ENCODE data around the gene POLD1. TPM values are rescaled to one million over a fixed set of nuclear protein-coding genes. Genes with fewer than 3 reads are reported as not detected.
"Not testable (repeated sequence)": the region's sequence is repeated elsewhere in the genome, so short reads cannot be mapped to it uniquely, and the experiment has no call there.

Gene POLD1
- total RNA-seq = 100 to 1,000 TPM in 1 of 2 donors, 10 to 100 TPM in 1; 80.0 to 246 TPM

- peak; percentile 99 for DNase-seq (ENCODE audit: low spot score)
- peak; percentile 94 to 95 for ATAC-seq
- H3K4me3 Mint-ChIP-seq = peak within 1 kb of the TSS; percentile 90
- no peaks in the 10 kb centered on the region for H3K9me3 Mint-ChIP-seq
- peaks cover 17% of the 10 kb centered on the region for H3K36me3 Mint-ChIP-seq
- no peaks in the 10 kb centered on the region for H3K27me3 Mint-ChIP-seq
- peak within 1 kb of the TSS; percentile 76 to 87 for H3K27ac Mint-ChIP-seq
- peaks cover 35 to 39% of the 10 kb centered on the region in 2 donors for H3K4me1 Mint-ChIP-seq (ENCODE audit: low read depth in 2 of 2)
Measured at GRCh38 chr19:50383852-50384684, at the start of gene POLD1. TSS of gene POLD1 (plus strand) at chr19:50384347. CDS start at chr19:50398852, 14,505 bp downstream.

GRCh38 chr19:50334741-50335421 is 49.3 kb upstream of the POLD1 start:
- ATAC-seq (no peak), DNase-seq (ENCODE audit: low spot score) (peak; percentile 63)
- peaks cover 3% of the 10 kb centered on the region for H3K9me3 Mint-ChIP-seq
- H3K27me3 Mint-ChIP-seq = peaks cover 18 to 33% of the 10 kb centered on the region in 2 donors
- peak overlapping the region; percentile 30 for H3K4me3 Mint-ChIP-seq
- peaks cover 36 to 39% of the 10 kb centered on the region in 2 donors for H3K4me1 Mint-ChIP-seq (ENCODE audit: low read depth in 2 of 2)
- H3K27ac Mint-ChIP-seq = no peak overlapping the region
- H3K36me3 Mint-ChIP-seq = peaks cover 6% of the 10 kb centered on the region

DNA sequence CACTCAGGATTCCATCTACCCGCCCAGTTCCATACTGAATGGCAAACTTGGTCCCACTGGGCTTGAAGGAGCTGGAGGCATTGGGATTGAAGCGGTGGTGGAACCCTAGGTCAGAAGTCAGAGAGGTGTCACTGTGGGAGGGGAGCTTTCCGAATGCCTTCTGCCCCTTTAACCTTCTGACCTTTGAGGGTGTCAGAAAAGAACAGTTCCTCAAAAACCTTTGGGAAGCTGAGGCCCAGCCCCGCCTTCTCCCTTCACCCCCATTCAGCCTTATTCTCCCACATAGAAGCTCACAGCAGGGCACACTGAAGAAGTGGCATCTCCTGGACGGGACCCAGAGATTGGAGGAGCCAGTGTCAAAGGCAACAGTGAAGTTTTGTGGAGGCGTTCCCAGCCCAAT is 47.1 kb upstream of the POLD1 start:
- not testable (repeated sequence) for H3K27ac Mint-ChIP-seq, H3K36me3 Mint-ChIP-seq, H3K9me3 Mint-ChIP-seq, ATAC-seq, H3K4me3 Mint-ChIP-seq
- Mint-ChIP-seq H3K27me3 (peaks cover 0 to 20% of the 10 kb centered on the region in 2 donors), H3K4me1 (ENCODE audit: low read depth in 2 of 2) (peaks cover 18 to 23% of the 10 kb centered on the region in 2 donors)
- peak; percentile 20 for DNase-seq (ENCODE audit: low spot score)

- no peaks in the 10 kb centered on the region for H3K36me3 Mint-ChIP-seq
- DNase-seq (ENCODE audit: low spot score) = no peak
- ATAC-seq = no peak
- peaks cover 4 to 6% of the 10 kb centered on the region in 2 donors for H3K4me1 Mint-ChIP-seq (ENCODE audit: low read depth in 2 of 2)
- H3K27ac Mint-ChIP-seq = no peak overlapping the region
- peaks cover 0 to 9% of the 10 kb centered on the region in 2 donors for H3K27me3 Mint-ChIP-seq
- peaks cover 4% of the 10 kb centered on the region for H3K9me3 Mint-ChIP-seq
- no peak overlapping the region for H3K4me3 Mint-ChIP-seq
Measured at GRCh38 chr19:50340331-50340730, 43.8 kb upstream of the POLD1 start.

DNA sequence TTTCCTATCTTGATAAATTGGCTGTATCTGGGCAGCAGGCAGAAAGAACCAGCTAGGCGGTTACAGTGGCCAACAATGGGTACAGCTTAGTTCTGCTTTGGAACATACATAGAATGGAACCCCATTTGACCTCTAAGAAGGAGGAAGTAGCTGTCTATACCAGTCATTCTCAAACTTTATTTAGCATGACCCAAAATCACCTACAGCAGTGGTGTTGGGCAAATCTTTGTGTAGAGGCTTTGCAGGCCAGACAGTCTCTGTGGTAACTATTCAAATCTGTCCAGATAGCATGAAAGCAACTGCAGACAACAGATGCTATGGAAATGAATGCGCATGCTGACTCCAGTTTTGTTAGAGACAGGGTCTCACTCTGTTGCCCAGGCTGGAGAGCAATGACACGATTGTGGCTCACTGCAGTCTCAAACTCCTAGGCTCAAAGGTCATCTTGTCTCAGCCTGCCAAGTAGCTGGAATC is 43.0 kb upstream of the POLD1 start:
- no peak for DNase-seq (ENCODE audit: low spot score)
- peak; percentile 32 to 69 for ATAC-seq
- Mint-ChIP-seq H3K9me3 (peaks cover 4% of the 10 kb centered on the region), H3K27ac (no peak overlapping the region), H3K36me3 (no peaks in the 10 kb centered on the region), H3K4me1 (ENCODE audit: low read depth in 2 of 2) (no peaks in the 10 kb centered on the region), H3K4me3 (no peak overlapping the region), H3K27me3 (peaks cover 0 to 3% of the 10 kb centered on the region in 2 donors)

GRCh38 chr19:50344661-50345318 is 39.4 kb upstream of the POLD1 start:
- Mint-ChIP-seq H3K4me3 (no peak overlapping the region), H3K36me3 (no peaks in the 10 kb centered on the region), H3K4me1 (ENCODE audit: low read depth in 2 of 2) (peaks cover 3 to 10% of the 10 kb centered on the region in 2 donors), H3K27me3 (peaks cover 0 to 6% of the 10 kb centered on the region in 2 donors), H3K27ac (no peak overlapping the region), H3K9me3 (peaks cover 4% of the 10 kb centered on the region)
- DNase-seq (ENCODE audit: low spot score) = no peak
- no peak for ATAC-seq

DNA sequence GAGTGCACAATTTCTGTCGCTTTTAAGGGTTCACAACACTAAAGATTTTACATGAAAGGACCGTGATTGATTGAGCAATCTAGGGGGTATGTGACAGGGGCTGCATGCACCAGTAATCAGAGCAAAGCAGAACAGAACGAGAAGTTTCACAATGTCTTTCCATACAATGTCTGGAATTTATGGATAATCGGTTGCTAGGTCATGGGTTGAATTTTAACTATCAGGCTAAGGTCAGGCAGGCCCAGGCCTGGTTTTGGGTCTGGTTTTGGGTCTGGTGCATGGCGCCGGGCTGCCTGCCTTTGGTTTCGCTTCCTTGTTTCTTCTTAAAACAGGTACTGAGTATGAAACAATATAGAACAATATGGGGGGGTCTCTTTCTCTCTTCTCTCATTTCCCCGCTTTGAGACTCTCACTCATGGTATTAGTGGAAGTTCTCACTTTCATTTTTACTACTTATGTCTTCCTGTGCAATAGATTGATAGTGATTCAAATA is 37.0 kb upstream of the POLD1 start:
- Mint-ChIP-seq H3K27ac (peak overlapping the region; percentile 20 to 32), H3K4me3 (peak overlapping the region; percentile 50), H3K4me1 (ENCODE audit: low read depth in 2 of 2) (peaks cover 3 to 10% of the 10 kb centered on the region in 2 donors)
- not testable (repeated sequence) for DNase-seq (ENCODE audit: low spot score); H3K27me3 Mint-ChIP-seq; H3K9me3 Mint-ChIP-seq; H3K36me3 Mint-ChIP-seq
- ATAC-seq = peak in 1 of 2 donors; percentile 49

GRCh38 chr19:50349277-50350057 is 34.7 kb upstream of the POLD1 start:
- no peak overlapping the region for H3K27ac Mint-ChIP-seq
- H3K27me3 Mint-ChIP-seq = peaks cover 0 to 6% of the 10 kb centered on the region in 2 donors
- ATAC-seq = no peak
- peaks cover 3 to 10% of the 10 kb centered on the region in 2 donors for H3K4me1 Mint-ChIP-seq (ENCODE audit: low read depth in 2 of 2)
- H3K9me3 Mint-ChIP-seq = peaks cover 4% of the 10 kb centered on the region
- DNase-seq (ENCODE audit: low spot score) = no peak
- no peak overlapping the region for H3K4me3 Mint-ChIP-seq
- no peaks in the 10 kb centered on the region for H3K36me3 Mint-ChIP-seq

DNA sequence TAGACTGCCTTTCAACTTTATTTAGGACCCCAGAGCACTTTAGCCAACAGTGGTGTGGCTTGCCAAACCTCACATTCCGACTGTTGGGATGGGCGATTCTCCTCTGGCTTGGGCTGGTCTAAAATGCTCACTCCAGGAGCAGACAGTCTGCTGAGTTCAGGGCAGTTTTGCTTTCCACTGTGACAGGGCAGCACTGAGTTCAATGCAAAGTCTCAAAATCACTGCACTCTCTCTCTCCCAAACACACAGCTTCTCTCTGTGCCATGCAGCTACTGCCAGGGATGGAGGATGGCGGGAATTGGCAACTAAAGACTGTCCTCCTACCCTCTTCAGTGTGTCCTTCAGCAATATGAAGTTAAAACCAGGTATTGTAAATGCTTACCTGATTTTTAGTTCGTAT is 31.9 kb upstream of the POLD1 start:
- Mint-ChIP-seq H3K36me3 (no peaks in the 10 kb centered on the region), H3K27ac (no peak overlapping the region), H3K4me1 (ENCODE audit: low read depth in 2 of 2) (peaks cover 6 to 10% of the 10 kb centered on the region in 2 donors), H3K9me3 (no peaks in the 10 kb centered on the region), H3K4me3 (no peak overlapping the region), H3K27me3 (peaks cover 0 to 8% of the 10 kb centered on the region in 2 donors)
- DNase-seq (ENCODE audit: low spot score) = no peak
- ATAC-seq = no peak

- H3K4me3 Mint-ChIP-seq; DNase-seq (ENCODE audit: low spot score); H3K27ac Mint-ChIP-seq; ATAC-seq; H3K36me3 Mint-ChIP-seq; H3K9me3 Mint-ChIP-seq; H3K27me3 Mint-ChIP-seq: not testable (repeated sequence)
- peaks cover 9 to 11% of the 10 kb centered on the region in 2 donors for H3K4me1 Mint-ChIP-seq (ENCODE audit: low read depth in 2 of 2)
Measured at GRCh38 chr19:50353487-50353880, 30.7 kb upstream of the POLD1 start.

- peaks cover 0 to 2% of the 10 kb centered on the region in 2 donors for H3K27me3 Mint-ChIP-seq
- peaks cover 9% of the 10 kb centered on the region for H3K36me3 Mint-ChIP-seq
- H3K9me3 Mint-ChIP-seq = no peaks in the 10 kb centered on the region
- DNase-seq (ENCODE audit: low spot score) (no peak), ATAC-seq (no peak)
- H3K4me1 Mint-ChIP-seq (ENCODE audit: low read depth in 2 of 2) = peaks cover 37 to 40% of the 10 kb centered on the region in 2 donors
- peak overlapping the region; percentile 92 for H3K4me3 Mint-ChIP-seq
- peak overlapping the region; percentile 92 to 94 for H3K27ac Mint-ChIP-seq
Measured at GRCh38 chr19:50356691-50357177, 27.4 kb upstream of the POLD1 start.

DNA sequence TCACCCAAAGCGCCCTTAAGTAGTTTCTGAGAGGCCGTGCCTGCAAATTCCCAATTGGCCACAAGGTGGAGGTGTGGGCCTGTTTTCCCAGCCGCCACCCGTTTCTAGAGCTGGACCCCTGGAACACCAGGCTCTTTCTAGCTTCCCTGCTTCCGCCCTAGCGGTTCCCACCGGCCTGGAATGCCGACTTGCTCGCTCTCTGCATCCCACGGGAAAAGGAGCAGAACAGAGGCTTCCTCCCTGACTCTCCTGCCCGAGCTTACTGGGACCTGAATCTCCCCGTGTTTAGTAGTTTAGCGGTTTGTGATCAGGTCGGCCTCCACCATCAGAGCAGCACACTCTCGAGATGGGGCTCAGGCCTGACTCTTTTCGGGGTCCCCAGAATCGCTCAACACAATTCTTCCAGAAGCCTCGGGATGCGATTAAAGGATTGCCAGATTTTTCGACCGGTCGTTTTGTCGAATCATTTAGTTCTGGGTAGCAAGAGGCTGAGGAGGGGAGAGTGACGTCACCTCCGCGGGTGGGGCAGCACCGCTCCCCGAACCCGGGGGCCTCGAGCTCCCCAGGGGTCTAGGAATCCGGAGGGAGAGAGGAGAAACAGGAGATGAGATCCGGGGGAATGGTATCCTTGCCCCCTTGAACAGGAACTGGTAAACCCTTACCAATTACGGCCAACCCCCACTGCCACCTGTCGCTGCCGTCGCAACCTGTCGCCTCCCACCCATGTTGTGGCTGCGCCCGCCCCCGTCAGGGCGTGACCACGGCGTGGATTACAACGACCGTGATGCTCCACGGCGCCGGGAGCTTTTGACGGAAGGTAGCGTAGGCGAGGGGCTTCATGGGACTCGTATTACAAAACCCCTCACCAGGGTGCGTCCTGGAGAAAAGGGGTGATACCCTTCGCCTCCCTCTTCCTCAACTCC is 26.7 kb upstream of the POLD1 start:
- ATAC-seq (peak; percentile 86 to 93), DNase-seq (ENCODE audit: low spot score) (peak; percentile 92)
- Mint-ChIP-seq H3K9me3 (no peaks in the 10 kb centered on the region), H3K4me1 (ENCODE audit: low read depth in 2 of 2) (peaks cover 44 to 47% of the 10 kb centered on the region in 2 donors), H3K36me3 (peaks cover 9% of the 10 kb centered on the region), H3K4me3 (peak overlapping the region; percentile 92), H3K27me3 (peaks cover 0 to 2% of the 10 kb centered on the region in 2 donors), H3K27ac (peak overlapping the region; percentile 92 to 94)
